HG02885 (cell line): ENCODE data around the gene SHANK2.

Source experiments
- ATAC-seq: cut with Tn5 transposase; IDR thresholded peaks from one replicate; pipeline ENCODE4 v1.9.1; 2021; ENCODE audit warnings: mild to moderate bottlenecking; ENCODE audit not compliant: unreplicated experiment, poor library complexity

SHANK2 gene

GRCh38 chr11:71269603-71270511 is 17.5 kb upstream of the SHANK2 start:
- ATAC-seq: no peak

GRCh38 chr11:71268706-71269321 is 16.4 kb upstream of the SHANK2 start:
- ATAC-seq: no peak

GRCh38 chr11:71267807-71268421 is 15.5 kb upstream of the SHANK2 start:
- no peak for ATAC-seq

DNA sequence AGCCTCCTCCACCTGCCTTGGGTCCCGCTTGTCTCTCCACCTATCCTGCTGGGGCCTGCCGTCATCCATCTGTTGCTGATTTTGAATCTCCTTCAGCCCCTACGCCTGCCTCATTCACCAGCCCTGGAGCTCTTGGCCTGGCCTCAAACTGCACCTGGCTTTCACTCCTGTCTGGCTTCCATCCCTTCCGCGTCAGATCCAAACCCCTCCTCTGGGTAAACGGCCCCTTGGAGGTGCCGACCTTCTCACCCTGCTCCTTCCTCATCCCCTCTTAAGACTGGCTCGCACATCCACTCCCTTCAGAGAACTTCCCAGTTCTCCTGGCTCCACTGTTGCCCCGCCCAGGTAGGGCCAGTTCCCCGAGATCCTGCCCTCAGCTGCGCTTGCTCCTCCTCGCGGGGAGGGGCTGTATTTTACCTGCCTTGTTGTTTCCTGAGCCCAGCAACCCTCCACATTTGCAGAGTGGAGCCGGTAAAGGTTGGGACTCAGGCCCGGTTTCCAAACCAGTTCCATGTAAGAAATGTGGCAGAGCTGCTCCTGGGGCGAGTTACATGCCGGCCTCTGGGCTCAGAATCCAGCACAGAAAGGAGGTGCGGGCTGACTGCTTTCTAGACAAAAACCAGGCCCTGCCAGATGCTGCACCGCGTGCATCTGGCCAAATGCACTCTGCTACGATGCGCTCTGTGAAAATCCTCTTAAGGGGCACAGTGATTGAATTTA is 13.9 kb upstream of the SHANK2 start:
- ATAC-seq: no peak

GRCh38 chr11:71265559-71266092 is 13.2 kb upstream of the SHANK2 start:
- ATAC-seq: no peak

- no peak for ATAC-seq
Observed at GRCh38 chr11:71263386-71263785, 11.0 kb upstream of the SHANK2 start.

GRCh38 chr11:71255800-71256479 is 3.6 kb upstream of the SHANK2 start:
- no peak for ATAC-seq

DNA sequence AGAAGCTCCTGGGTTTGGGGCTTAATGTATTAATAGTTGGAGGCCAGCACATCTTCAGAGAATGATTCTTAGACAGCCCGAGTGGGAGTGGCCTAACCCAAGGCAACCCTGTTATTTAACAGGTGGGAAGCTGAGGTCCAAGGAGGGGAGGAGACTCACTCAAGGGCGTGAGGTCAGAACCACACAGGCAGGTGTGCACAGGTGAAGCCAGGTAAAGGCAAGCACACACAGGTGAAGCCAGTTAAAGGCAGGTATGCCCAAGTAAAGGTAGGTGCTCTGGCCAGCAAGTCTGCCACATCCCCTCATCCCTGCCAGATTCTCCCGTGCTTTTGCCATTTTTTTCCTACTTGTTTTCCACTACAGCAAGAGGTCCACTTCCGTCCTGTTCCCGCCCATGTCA is 2.9 kb upstream of the SHANK2 start:
- ATAC-seq: no peak

- ATAC-seq: no peak
Observed at GRCh38 chr11:71253794-71254193, 1.4 kb upstream of the SHANK2 start.

DNA sequence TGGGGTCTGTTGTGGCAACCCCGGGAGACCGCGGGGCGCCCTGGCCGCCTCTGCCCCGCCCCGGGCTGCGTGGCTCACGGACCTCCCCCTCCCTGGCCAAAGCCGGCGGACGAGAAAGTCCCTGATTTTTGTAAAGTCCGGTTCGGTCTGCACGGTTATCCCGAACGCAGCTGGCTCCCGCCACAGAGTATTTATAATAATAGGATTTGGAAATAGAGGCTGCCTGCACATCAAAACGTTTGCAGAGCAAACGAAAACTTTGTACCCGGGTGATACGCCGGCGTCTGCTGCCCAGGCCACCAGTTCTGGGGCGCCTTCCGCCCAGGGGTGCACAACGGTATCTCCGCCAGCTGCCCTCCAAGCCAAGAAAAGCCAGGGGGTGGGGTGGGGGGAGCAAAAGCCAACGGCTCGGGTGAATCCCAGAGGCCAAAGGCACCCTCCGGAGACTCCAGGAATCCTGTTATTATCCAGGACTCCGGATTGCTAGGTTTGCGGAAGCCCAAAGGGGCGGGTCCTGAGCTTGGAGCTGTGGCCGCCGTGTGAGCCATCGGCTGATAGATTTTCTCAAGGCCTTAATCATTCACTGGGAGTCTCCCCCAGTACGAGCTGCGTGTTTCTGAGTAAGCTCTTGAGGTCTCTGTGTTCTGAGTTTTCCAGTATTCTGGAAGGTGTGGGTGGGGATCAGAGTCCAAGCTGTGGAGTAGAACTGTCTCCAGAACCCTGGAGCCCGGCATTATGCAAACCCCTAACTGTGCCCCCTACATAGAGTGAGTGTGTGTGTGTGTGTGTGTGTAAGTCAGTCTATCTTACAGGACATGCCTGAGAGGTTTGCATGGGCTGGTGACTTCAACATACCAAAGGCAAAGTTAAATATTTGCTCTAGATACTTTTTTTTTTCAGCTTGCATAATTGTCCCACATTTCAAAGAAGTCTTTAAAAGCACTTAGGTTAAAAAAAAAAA is 673 bp upstream of the SHANK2 start:
- no peak for ATAC-seq

GRCh38 chr11:71251761-71252268 is 562 bp downstream of the SHANK2 start:
- no peak for ATAC-seq

GRCh38 chr11:71251151-71251721 is 1.1 kb downstream of the SHANK2 start:
- ATAC-seq: no peak

- no peak for ATAC-seq
Observed at GRCh38 chr11:71250523-71251150, 1.7 kb downstream of the SHANK2 start.

DNA sequence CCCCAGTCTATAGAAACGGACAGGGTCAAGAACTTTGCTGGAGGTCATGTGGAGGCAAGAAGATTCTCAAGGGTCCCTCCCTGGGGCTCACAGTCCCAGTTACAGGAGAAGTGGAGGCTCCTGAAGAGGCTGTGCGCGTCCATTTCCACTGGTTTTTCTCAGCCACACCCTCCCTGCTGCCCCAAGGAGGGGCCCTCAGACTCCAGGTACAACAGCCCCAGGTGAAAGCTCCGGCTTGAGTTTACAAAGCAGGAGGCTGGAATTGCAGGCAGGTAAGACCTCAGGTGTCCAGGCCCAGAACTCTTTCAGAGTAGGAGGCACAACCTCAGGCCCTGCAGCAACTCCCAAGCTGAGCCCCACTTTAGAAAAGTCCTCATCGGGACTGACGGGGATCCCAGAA is 3.1 kb downstream of the SHANK2 start:
- no peak for ATAC-seq

GRCh38 chr11:71248656-71249055 is 3.7 kb downstream of the SHANK2 start:
- ATAC-seq: no peak

DNA sequence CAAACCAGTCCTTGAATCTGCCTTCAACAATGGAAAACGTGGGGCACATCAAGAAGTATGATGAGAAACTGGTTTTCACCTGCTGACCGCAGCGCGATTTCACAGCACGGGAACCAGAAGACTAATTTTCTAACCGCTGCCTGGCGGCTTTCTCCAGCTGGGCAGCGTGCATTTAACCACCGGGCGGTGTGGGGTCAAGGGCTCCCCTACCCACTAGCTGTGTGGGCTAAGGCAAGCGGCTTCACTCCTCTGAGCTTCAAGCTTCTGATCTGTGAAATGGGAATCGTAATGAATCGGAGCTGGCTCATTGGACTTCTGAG is 4.2 kb downstream of the SHANK2 start:
- ATAC-seq: no peak

DNA sequence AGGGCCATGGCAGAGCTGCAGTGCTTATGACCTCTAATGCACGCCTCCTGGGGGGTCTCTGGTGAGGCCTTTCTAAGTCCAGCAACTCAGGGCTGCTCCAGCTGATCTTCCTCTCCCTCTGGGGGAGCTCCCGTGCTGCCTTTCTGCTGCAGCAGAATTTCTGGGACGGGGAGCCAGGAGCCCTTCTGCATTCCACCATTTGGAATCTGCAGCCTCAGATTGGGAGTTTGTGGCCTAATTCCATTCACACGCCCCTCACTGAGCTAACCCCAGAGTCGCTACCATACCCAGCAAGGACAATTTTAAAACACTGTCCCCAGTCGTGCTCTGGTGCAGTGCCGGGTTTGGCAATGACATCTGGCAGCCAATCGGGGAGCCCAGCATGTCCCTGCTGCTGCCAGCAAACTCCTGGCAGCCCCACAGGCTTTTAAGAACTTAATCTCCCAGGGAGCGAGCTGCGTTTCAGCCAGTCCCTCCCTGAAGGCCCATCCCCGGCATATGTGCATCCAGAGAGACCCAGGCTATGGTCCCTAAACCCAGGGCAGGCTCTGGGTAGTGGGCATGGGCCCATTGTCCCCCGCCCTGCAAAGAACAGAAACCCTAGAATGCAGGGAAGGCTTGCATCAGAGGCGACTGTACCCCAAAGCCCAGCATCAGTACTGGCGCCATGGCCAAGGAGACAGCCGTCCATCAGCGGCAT is 4.7 kb downstream of the SHANK2 start:
- ATAC-seq: no peak
